ENCODE measurements around the gene LTN1.

LTN1 gene

GRCh38 chr21:28923439-28923975, 69.2 kb downstream of the LTN1 start:
- DNase-seq (ENCODE audit: low read depth): no peak

DNA sequence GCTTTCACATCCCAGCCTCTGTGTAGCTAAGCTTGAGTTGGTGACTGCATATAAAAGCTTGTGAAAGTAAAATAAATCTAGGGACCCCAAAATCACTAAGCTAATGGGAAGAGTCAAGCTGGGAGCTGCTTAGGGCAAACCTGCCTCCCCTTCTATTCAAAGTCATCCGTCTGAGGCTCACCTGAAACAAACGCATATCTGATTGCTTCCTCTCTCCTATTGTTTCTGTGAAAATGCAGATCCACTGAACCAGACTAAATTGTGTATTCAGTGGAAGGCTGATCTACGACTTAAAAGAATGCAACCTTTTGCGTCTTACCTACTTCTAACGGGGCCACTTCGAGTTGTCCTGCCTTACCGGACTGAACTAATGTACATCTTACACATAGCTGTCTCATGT, 70.3 kb downstream of the LTN1 start:
- no peak for DNase-seq (ENCODE audit: low read depth)

- DNase-seq (ENCODE audit: low read depth): no peak
Measured at GRCh38 chr21:28916150-28916893, 76.4 kb downstream of the LTN1 start.

DNA sequence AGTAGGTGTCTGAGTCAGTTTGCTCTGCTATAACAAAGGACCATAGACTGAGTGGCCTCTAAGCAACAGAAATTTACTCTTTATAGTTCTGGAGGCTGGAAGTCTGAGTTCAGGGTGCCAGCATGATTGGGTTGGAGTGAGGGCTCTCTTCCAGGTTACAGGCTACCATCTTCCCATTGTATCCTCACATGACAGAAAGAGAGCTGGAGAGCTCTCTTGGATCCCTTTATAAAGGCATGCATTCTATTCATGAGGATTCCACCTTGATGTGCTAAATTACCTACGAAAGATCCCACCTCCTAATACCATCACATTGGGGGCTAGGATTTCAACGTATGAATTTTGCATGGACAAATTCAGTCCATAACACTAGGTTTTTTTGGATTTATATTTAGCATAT, 79.6 kb downstream of the LTN1 start:
- no peak for DNase-seq (ENCODE audit: low read depth)

DNA sequence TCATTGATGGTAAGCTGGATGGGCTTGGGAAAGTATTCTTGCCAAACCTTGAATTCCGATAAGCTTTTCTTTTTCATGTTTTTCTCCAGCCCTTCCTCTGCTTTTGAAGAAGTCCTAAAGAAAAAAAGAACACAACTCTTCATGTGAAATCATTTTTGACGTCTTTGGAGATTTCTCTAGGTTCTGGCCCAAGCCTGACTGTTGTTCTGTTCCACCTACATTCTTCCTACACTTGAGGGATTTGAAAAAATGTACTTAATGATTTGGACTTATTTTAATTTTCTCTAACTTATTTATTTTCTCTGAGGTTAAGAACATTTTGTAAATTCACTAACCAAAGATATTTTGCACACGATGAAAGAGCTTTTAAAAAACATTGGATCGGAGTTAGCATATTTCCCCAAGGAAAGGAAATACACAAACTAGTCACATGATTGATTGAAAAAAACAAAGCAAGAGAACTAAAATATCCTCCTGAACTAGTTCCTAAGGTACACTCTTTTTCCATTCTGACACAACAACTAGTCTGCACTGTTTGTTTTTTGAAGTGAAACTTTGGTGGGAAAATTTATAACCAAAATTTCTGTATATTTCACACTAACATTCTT, 82.3 kb downstream of the LTN1 start:
- no peak for DNase-seq (ENCODE audit: low read depth)

DNA sequence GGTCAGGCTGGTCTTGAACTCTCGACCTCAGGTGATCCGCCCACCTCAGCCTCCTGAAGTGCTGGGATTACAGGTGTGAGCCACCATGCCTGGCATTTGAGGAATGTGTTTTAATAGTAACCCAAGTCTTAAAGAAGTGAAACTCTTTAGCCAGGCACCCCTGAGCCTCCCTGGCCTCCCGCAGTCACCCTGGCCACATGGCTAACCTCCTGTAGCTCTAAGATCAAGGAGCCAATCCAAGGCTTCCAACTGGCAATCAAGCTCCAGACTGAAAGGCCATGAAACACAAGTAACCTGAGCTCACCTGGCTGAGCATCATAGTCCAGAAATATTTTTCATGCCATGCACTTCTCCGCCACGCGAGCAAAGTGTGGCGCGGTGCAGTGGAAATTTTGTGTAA, 84.3 kb downstream of the LTN1 start:
- no peak for DNase-seq (ENCODE audit: low read depth)

GRCh38 chr21:28906841-28907240, 85.8 kb downstream of the LTN1 start:
- no peak for DNase-seq (ENCODE audit: low read depth)

- DNase-seq (ENCODE audit: low read depth): no peak
Measured at GRCh38 chr21:28906236-28906635, 86.4 kb downstream of the LTN1 start.

- DNase-seq (ENCODE audit: low read depth): no peak
Measured at GRCh38 chr21:28904961-28905435, 87.7 kb downstream of the LTN1 start.

- no peak for DNase-seq (ENCODE audit: low read depth)
Measured at GRCh38 chr21:28903448-28903847, 89.2 kb downstream of the LTN1 start.

GRCh38 chr21:28900481-28900880, 92.2 kb downstream of the LTN1 start:
- no peak for DNase-seq (ENCODE audit: low read depth)

- DNase-seq (ENCODE audit: low read depth): no peak
Measured at GRCh38 chr21:28899744-28900143, 92.9 kb downstream of the LTN1 start.

DNA sequence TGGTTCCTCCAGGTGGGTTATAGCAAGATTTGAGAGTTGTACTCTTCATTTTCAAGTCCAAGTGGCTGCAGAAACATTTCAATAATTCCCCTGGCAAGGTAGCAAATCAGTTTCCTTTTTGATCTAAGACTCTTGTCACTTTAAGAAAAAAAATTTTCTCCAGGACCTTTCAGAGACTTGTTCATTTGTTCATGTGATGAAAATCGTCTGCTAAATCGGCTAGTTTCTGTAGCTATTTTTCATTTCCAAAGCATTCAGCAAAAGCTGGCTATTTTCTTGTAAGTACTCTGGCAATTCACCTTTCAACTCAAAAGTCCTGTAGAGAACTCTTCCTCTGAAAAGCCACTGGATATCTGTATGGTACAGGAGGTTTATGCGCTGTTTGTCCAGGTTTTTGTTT, 93.5 kb downstream of the LTN1 start:
- DNase-seq (ENCODE audit: low read depth): no peak

DNA sequence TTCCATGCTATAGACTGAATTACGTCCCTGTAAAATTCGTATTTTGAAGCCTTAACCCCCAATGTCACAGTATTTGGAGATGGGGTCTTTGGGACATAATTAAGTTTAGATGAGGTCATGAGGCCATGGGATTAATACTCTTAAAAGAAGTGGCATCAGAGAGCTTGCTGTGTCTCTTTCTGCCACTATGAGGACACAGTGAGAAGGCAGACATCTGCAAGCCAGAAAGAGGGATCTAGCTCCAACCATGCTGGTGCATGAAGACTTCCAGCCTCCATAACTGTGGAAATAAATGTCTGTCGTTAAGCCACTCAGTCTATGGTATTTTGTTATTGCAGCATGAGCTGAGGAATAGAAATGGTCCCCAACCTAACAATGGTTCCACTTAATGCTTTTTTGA, 99.0 kb downstream of the LTN1 start:
- no peak for DNase-seq (ENCODE audit: low read depth)

GRCh38 chr21:28892199-28893111, 100.2 kb downstream of the LTN1 start:
- DNase-seq (ENCODE audit: low read depth): no peak

- no peak for DNase-seq (ENCODE audit: low read depth)
Measured at GRCh38 chr21:28885853-28886177, 106.9 kb downstream of the LTN1 start.

GRCh38 chr21:28884976-28885852, 107.5 kb downstream of the LTN1 start:
- peak; percentile 98 for DNase-seq (ENCODE audit: low read depth)

DNA sequence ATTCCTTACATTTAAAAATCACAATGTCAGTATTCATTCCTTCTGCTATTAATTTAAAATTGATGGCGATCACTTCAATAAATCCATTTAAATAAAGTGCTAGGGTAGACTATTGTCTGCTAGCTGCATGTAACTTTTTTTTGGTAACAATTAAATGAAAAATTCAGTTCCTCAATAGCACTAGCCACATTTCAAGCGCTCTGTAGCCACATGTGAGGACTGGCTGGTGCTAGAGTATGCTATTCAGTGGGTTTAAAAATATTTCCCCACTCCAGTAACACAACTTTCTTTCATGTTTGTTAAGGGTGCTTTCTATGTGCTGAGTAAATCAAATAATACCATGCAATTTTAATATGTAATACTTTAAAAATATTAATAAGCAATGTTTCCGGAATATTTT, 108.2 kb downstream of the LTN1 start:
- no peak for DNase-seq (ENCODE audit: low read depth)

GRCh38 chr21:28883931-28884330, 108.7 kb downstream of the LTN1 start:
- no peak for DNase-seq (ENCODE audit: low read depth)

DNA sequence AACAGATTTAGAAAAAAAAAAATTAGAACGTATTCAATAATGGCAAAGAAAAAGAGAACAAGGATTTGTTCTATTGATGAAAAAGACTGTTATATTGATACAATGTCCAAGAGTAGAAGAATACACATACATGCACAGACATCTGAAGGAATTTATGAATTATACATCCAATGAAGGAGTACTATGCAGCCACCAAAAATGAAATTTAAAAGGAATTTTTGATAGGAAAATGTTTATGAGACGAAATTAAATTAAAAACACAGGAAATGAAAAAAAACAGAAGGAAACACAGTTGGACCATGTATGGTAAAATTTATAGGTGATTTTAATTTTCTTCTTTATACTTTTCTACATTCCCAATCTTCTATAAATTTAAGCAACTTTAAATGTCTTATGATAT, 110.3 kb downstream of the LTN1 start:
- DNase-seq (ENCODE audit: low read depth): no peak
